Measurements from ENCODE around the gene PRDM5.

PRDM5 gene

GRCh38 chr4:120893314-120893713, 29.2 kb downstream of the PRDM5 start:
- DNase-seq (ENCODE audit: low read depth) = no peak
- H3K4me3 ChIP-seq (ENCODE audit: low read length) = no peak overlapping the region
- TF ChIP-seq CTCF (IDR thresholded peaks at IDR 0.05; ENCODE audit: insufficient read depth, low read depth, low read length, missing control alignments) = no peak

- no peak overlapping the region for H3K4me3 ChIP-seq (ENCODE audit: low read length)
- TF ChIP-seq CTCF (IDR thresholded peaks at IDR 0.05; ENCODE audit: insufficient read depth, low read depth, low read length, missing control alignments) = no peak
- DNase-seq (ENCODE audit: low read depth) = no peak
These were observed 36.3 kb downstream of the PRDM5 start for GRCh38 chr4:120886191-120886590.

GRCh38 chr4:120881846-120882245, 40.7 kb downstream of the PRDM5 start:
- H3K4me3 ChIP-seq (ENCODE audit: low read length) = no peak overlapping the region
- no peak for DNase-seq (ENCODE audit: low read depth)
- no peak for TF ChIP-seq CTCF (IDR thresholded peaks at IDR 0.05; ENCODE audit: insufficient read depth, low read depth, low read length, missing control alignments)

GRCh38 chr4:120881351-120881750, 41.2 kb downstream of the PRDM5 start:
- no peak overlapping the region for H3K4me3 ChIP-seq (ENCODE audit: low read length)
- no peak for TF ChIP-seq CTCF (IDR thresholded peaks at IDR 0.05; ENCODE audit: insufficient read depth, low read depth, low read length, missing control alignments)
- DNase-seq (ENCODE audit: low read depth) = no peak

GRCh38 chr4:120877021-120877420, 45.5 kb downstream of the PRDM5 start:
- no peak for DNase-seq (ENCODE audit: low read depth)
- no peak overlapping the region for H3K4me3 ChIP-seq (ENCODE audit: low read length)
- TF ChIP-seq CTCF (IDR thresholded peaks at IDR 0.05; ENCODE audit: insufficient read depth, low read depth, low read length, missing control alignments) = no peak

GRCh38 chr4:120874792-120875774, 47.4 kb downstream of the PRDM5 start:
- no peak for DNase-seq (ENCODE audit: low read depth)
- no peak overlapping the region for H3K4me3 ChIP-seq (ENCODE audit: low read length)
- no peak for TF ChIP-seq CTCF (IDR thresholded peaks at IDR 0.05; ENCODE audit: insufficient read depth, low read depth, low read length, missing control alignments)
